Cortex of kidney (tissue), 1 donor: ENCODE measurements around the gene ASXL3.

Experiments used
- DNase-seq: peaks from one replicate; lab custom pipeline; 2025; lab: John Stamatoyannopoulos, UW

ASXL3 gene

GRCh38 chr18:33577685-33578517 lies at the start of gene ASXL3:
TSS of gene ASXL3 (plus strand) at chr18:33578219. CDS start at chr18:33578632, 413 bp downstream.
- no peak for DNase-seq

- DNase-seq, result no peak
These were observed 45.0 kb upstream of the ASXL3 start for GRCh38 chr18:33532978-33533377.

- no peak for DNase-seq
These were observed 41.1 kb upstream of the ASXL3 start for GRCh38 chr18:33536904-33537303.

- DNase-seq, result no peak
These were observed 39.5 kb upstream of the ASXL3 start for GRCh38 chr18:33538418-33539042.

GRCh38 chr18:33540392-33540791 lies 37.6 kb upstream of the ASXL3 start:
- no peak for DNase-seq

- no peak for DNase-seq
These were observed 36.7 kb upstream of the ASXL3 start for GRCh38 chr18:33541316-33541715.

GRCh38 chr18:33556846-33557245 lies 21.2 kb upstream of the ASXL3 start:
- no peak for DNase-seq

GRCh38 chr18:33557706-33558105 lies 20.3 kb upstream of the ASXL3 start:
- no peak for DNase-seq

GRCh38 chr18:33558529-33558928 lies 19.5 kb upstream of the ASXL3 start:
- no peak for DNase-seq

- DNase-seq, result no peak
These were observed 17.2 kb upstream of the ASXL3 start for GRCh38 chr18:33560686-33561370.

- DNase-seq, result no peak
These were observed 15.3 kb upstream of the ASXL3 start for GRCh38 chr18:33562741-33563140.

GRCh38 chr18:33567705-33568104 lies 10.3 kb upstream of the ASXL3 start:
- DNase-seq, result no peak

- DNase-seq, result no peak
These were observed 5.8 kb upstream of the ASXL3 start for GRCh38 chr18:33571998-33572787.

- no peak for DNase-seq
These were observed 4.8 kb upstream of the ASXL3 start for GRCh38 chr18:33573193-33573592.

GRCh38 chr18:33575451-33575850 lies 2.6 kb upstream of the ASXL3 start:
- DNase-seq, result no peak

GRCh38 chr18:33576999-33577646 lies 896 bp upstream of the ASXL3 start:
- DNase-seq, result no peak

GRCh38 chr18:33578518-33579348 lies 714 bp downstream of the ASXL3 start:
- DNase-seq, result no peak

- no peak for DNase-seq
These were observed 1.6 kb downstream of the ASXL3 start for GRCh38 chr18:33579349-33580215.

- no peak for DNase-seq
These were observed 2.5 kb downstream of the ASXL3 start for GRCh38 chr18:33580546-33580945.

- no peak for DNase-seq
These were observed 3.8 kb downstream of the ASXL3 start for GRCh38 chr18:33581856-33582255.
